Neutrophil (primary cell): ENCODE measurements around the gene CARD19.
A peak's percentile ranks its signal among the peaks of the same experiment; 100 is the strongest.

Experiments used
- H3K27ac ChIP-seq: fragments of 200-600 bp; sonication (generic); 2 replicates; pipeline ENCODE4 v1.5.1; 2016; ENCODE audit warnings: mild to moderate bottlenecking, moderate library complexity
- H3K27me3 ChIP-seq: fragments of 200-600 bp; sonication (generic); 2 replicates; pipeline ENCODE4 v1.6.0; 2016; ENCODE audit warnings: mild to moderate bottlenecking
- H3K36me3 ChIP-seq: fragments of 200-600 bp; sonication (generic); 2 replicates; pipeline ENCODE4 v1.5.1; 2017
- H3K4me1 ChIP-seq, 2 experiments: fragments of 200-600 bp in 1 of 2; sonication (generic) in 1 of 2; 1 replicate in 1 of 2; 2 replicates in 1 of 2; pipeline versions ENCODE4 v1.5.1 to v1.6.1; 2013 to 2016; ENCODE audit warnings: low read depth in 1 of 2, low read length in 1 of 2, mild to moderate bottlenecking in 1 of 2, moderate library complexity in 1 of 2; ENCODE audit not compliant: control insufficient read depth in 1 of 2, insufficient read depth in 1 of 2
- H3K4me3 ChIP-seq, 2 experiments: fragments of 200-600 bp in 1 of 2; sonication (generic) in 1 of 2; 1 replicate in 1 of 2; 2 replicates in 1 of 2; pipeline ENCODE4 v1.5.1; 2013 to 2016; ENCODE audit warnings: low read depth in 1 of 2, low read length in 1 of 2, mild to moderate bottlenecking in 1 of 2, moderate library complexity in 1 of 2
- H3K9me3 ChIP-seq: fragments of 200-600 bp; sonication (generic); 2 replicates; pipeline ENCODE4 v1.5.1; 2016
- CTCF ChIP-seq: fragments of 200-600 bp; sonication (generic); IDR thresholded peaks from 2 replicates; pipeline ENCODE4 v1.5.1; 2016; ENCODE audit warnings: antibody characterized with exemption

Gene CARD19

GRCh38 chr9:93121316-93122241, 25.6 kb downstream of the CARD19 start:
- H3K27ac ChIP-seq = peak overlapping the region; percentile 100
- peak overlapping the region in 1 of 2 experiments; percentile 54 for H3K4me3 ChIP-seq
- H3K36me3 ChIP-seq = peaks cover 61% of the 10 kb centered on the region
- no peaks in the 10 kb centered on the region for H3K27me3 ChIP-seq
- TF ChIP-seq CTCF = no peak
- peaks cover 79 to 89% of the 10 kb centered on the region in 2 experiments for H3K4me1 ChIP-seq
- H3K9me3 ChIP-seq = no peaks in the 10 kb centered on the region

GRCh38 chr9:93122721-93123221, 26.8 kb downstream of the CARD19 start:
- Histone ChIP-seq H3K4me3 (no peak overlapping the region), H3K36me3 (peaks cover 73% of the 10 kb centered on the region), H3K9me3 (no peaks in the 10 kb centered on the region), H3K27me3 (no peaks in the 10 kb centered on the region), H3K4me1 (peaks cover 79 to 89% of the 10 kb centered on the region in 2 experiments), H3K27ac (peak overlapping the region; percentile 100)
- TF ChIP-seq CTCF = no peak

- H3K4me3 ChIP-seq = no peak overlapping the region
- peaks cover 79 to 89% of the 10 kb centered on the region in 2 experiments for H3K4me1 ChIP-seq
- H3K36me3 ChIP-seq = peaks cover 83% of the 10 kb centered on the region
- H3K9me3 ChIP-seq = no peaks in the 10 kb centered on the region
- H3K27me3 ChIP-seq = no peaks in the 10 kb centered on the region
- TF ChIP-seq CTCF = no peak
- peak overlapping the region; percentile 100 for H3K27ac ChIP-seq
These were observed 27.7 kb downstream of the CARD19 start for GRCh38 chr9:93123561-93124283.

GRCh38 chr9:93124793-93125192, 28.8 kb downstream of the CARD19 start:
- no peaks in the 10 kb centered on the region for H3K9me3 ChIP-seq
- H3K4me1 ChIP-seq = peaks cover 79 to 89% of the 10 kb centered on the region in 2 experiments
- peak overlapping the region; percentile 100 for H3K27ac ChIP-seq
- no peak overlapping the region for H3K4me3 ChIP-seq
- H3K36me3 ChIP-seq = peaks cover 93% of the 10 kb centered on the region
- H3K27me3 ChIP-seq = no peaks in the 10 kb centered on the region
- no peak for TF ChIP-seq CTCF

GRCh38 chr9:93125331-93125894, 29.4 kb downstream of the CARD19 start:
- Histone ChIP-seq H3K27me3 (no peaks in the 10 kb centered on the region), H3K4me3 (no peak overlapping the region), H3K27ac (peak overlapping the region; percentile 100), H3K9me3 (no peaks in the 10 kb centered on the region), H3K36me3 (peaks cover 100% of the 10 kb centered on the region), H3K4me1 (peaks cover 79 to 89% of the 10 kb centered on the region in 2 experiments)
- TF ChIP-seq CTCF = no peak
